ENCODE results near the gene NPAS1. TPM values are rescaled to one million over a fixed set of nuclear protein-coding genes. Genes with fewer than 3 reads are reported as not detected.

NPAS1 gene
- polyA plus RNA-seq, 3 donors = not detected

- H3K4me1 Mint-ChIP-seq = peaks cover 10% of the 10 kb centered on the region
- Histone ChIP-seq H2AFZ (ENCODE audit: insufficient read depth, low read depth, low read length, poor library complexity, severe bottlenecking) (no peak overlapping the region), H3K9ac (ENCODE audit: insufficient read depth, low read length, poor library complexity, severe bottlenecking) (no peak overlapping the region), H3K4me2 (replicated peaks; ENCODE audit: extremely low read depth, low read length, poor library complexity, severe bottlenecking) (peak overlapping the region; percentile 19), H3K9me3 (replicated peaks in 1 of 2; ENCODE audit: control insufficient read depth in 1 of 2, insufficient read depth in 1 of 2, low read length in 2 of 2) (peaks cover 0 to 9% of the 10 kb centered on the region in 2 donors), H3K4me3 (replicated peaks in 1 of 3; ENCODE audit: low read depth in 2 of 3, low read length in 3 of 3) (no peak overlapping the region), H3K79me2 (ENCODE audit: insufficient read depth, low read length) (no peaks in the 10 kb centered on the region), H3K27me3 (ENCODE audit: control insufficient read depth in 2 of 2, insufficient read depth in 2 of 2, low read length in 2 of 2) (peaks cover 46 to 70% of the 10 kb centered on the region in 2 donors), H3K4me1 (ENCODE audit: control insufficient read depth in 1 of 2, insufficient read depth in 2 of 2, low read length in 2 of 2) (peaks cover 0 to 12% of the 10 kb centered on the region in 2 donors), H3K27ac (ENCODE audit: low read depth in 1 of 2, low read length in 2 of 2) (no peak overlapping the region), H4K20me1 (ENCODE audit: insufficient read depth, low read length) (no peaks in the 10 kb centered on the region), H3K36me3 (replicated peaks in 1 of 2; ENCODE audit: control insufficient read depth in 1 of 2, insufficient read depth in 2 of 2, low read length in 2 of 2) (no peaks in the 10 kb centered on the region)
- TF ChIP-seq, protein P1, sequence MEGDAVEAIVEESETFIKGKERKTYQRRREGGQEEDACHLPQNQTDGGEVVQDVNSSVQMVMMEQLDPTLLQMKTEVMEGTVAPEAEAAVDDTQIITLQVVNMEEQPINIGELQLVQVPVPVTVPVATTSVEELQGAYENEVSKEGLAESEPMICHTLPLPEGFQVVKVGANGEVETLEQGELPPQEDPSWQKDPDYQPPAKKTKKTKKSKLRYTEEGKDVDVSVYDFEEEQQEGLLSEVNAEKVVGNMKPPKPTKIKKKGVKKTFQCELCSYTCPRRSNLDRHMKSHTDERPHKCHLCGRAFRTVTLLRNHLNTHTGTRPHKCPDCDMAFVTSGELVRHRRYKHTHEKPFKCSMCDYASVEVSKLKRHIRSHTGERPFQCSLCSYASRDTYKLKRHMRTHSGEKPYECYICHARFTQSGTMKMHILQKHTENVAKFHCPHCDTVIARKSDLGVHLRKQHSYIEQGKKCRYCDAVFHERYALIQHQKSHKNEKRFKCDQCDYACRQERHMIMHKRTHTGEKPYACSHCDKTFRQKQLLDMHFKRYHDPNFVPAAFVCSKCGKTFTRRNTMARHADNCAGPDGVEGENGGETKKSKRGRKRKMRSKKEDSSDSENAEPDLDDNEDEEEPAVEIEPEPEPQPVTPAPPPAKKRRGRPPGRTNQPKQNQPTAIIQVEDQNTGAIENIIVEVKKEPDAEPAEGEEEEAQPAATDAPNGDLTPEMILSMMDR (IDR thresholded peaks at IDR 0.05) = no peak
- H3K27ac Mint-ChIP-seq = no peak overlapping the region
- H3K36me3 Mint-ChIP-seq = peaks cover 0 to 2% of the 10 kb centered on the region in 2 donors
- intact Hi-C loops (cut with micrococcal nuclease) = no loop called here
- H3K9me3 Mint-ChIP-seq = peaks cover 1 to 6% (median 4%) of the 10 kb centered on the region in 7 donors
- H3K4me3 Mint-ChIP-seq = peak overlapping the region in 1 of 2 donors; percentile 76
- H3K27me3 Mint-ChIP-seq (ENCODE audit: low read depth in 3 of 3) = peaks cover 58 to 87% (median 85%) of the 10 kb centered on the region in 3 donors
- DNase-seq = no peak
- WGBS (ENCODE audit: insufficient coverage) = under 1% methylated on average over 36 of the region's 37 CpGs
Measured at GRCh38 chr19:47020992-47021496, 1.4 kb downstream of the NPAS1 start.

DNA sequence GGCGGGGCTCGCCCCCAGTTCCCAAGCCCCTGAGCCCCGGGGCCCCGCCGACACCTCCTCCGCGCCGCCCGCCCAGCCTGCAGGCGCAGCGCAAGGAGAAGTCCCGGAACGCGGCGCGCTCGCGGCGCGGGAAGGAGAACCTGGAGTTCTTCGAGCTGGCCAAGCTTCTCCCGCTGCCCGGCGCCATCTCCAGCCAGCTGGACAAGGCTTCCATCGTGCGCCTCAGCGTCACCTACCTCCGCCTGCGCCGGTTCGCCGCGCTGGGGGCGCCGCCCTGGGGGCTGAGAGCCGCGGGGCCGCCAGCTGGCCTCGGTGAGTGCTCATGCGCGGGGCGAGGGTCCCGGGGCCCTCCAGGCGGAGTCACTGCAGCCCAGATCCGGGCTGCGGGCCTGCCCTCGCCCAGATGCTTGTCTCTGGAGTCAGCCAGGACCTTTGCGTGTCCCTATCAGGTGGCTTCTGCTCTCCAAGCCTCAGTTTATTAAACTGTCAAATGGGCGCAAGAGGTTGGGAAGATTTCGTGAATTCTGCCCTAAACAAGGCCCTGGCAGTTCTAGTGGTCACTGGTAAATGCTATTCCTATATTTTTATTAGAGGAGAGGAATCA is 2.0 kb downstream of the NPAS1 start:
- Histone ChIP-seq H3K4me1 (ENCODE audit: control insufficient read depth in 1 of 2, insufficient read depth in 2 of 2, low read length in 2 of 2) (peaks cover 0 to 12% of the 10 kb centered on the region in 2 donors), H3K4me3 (replicated peaks in 1 of 3; ENCODE audit: low read depth in 2 of 3, low read length in 3 of 3) (no peak overlapping the region), H3K79me2 (ENCODE audit: insufficient read depth, low read length) (no peaks in the 10 kb centered on the region), H3K36me3 (replicated peaks in 1 of 2; ENCODE audit: control insufficient read depth in 1 of 2, insufficient read depth in 2 of 2, low read length in 2 of 2) (no peaks in the 10 kb centered on the region), H3K27me3 (ENCODE audit: control insufficient read depth in 2 of 2, insufficient read depth in 2 of 2, low read length in 2 of 2) (peaks cover 46 to 74% of the 10 kb centered on the region in 2 donors), H3K9ac (ENCODE audit: insufficient read depth, low read length, poor library complexity, severe bottlenecking) (no peak overlapping the region), H3K27ac (ENCODE audit: low read depth in 1 of 2, low read length in 2 of 2) (no peak overlapping the region), H2AFZ (ENCODE audit: insufficient read depth, low read depth, low read length, poor library complexity, severe bottlenecking) (no peak overlapping the region), H4K20me1 (ENCODE audit: insufficient read depth, low read length) (no peaks in the 10 kb centered on the region), H3K4me2 (replicated peaks; ENCODE audit: extremely low read depth, low read length, poor library complexity, severe bottlenecking) (no peak overlapping the region), H3K9me3 (replicated peaks in 1 of 2; ENCODE audit: control insufficient read depth in 1 of 2, insufficient read depth in 1 of 2, low read length in 2 of 2) (peaks cover 0 to 9% of the 10 kb centered on the region in 2 donors)
- Mint-ChIP-seq H3K36me3 (peaks cover 0 to 2% of the 10 kb centered on the region in 2 donors), H3K27me3 (ENCODE audit: low read depth in 3 of 3) (peaks cover 62 to 90% (median 88%) of the 10 kb centered on the region in 3 donors), H3K9me3 (peaks cover 3 to 10% (median 4%) of the 10 kb centered on the region in 7 donors), H3K4me1 (peaks cover 10% of the 10 kb centered on the region), H3K4me3 (peak overlapping the region in 1 of 2 donors; percentile 76), H3K27ac (no peak overlapping the region)
- WGBS (ENCODE audit: insufficient coverage) = 6% methylated on average over 48 of the region's 50 CpGs
- intact Hi-C loops (cut with micrococcal nuclease) = no loop called here
- TF ChIP-seq, protein P1 (IDR thresholded peaks at IDR 0.05) = no peak
- DNase-seq = no peak
